ENCODE measurements around the gene KCTD16.

KCTD16 gene

DNA sequence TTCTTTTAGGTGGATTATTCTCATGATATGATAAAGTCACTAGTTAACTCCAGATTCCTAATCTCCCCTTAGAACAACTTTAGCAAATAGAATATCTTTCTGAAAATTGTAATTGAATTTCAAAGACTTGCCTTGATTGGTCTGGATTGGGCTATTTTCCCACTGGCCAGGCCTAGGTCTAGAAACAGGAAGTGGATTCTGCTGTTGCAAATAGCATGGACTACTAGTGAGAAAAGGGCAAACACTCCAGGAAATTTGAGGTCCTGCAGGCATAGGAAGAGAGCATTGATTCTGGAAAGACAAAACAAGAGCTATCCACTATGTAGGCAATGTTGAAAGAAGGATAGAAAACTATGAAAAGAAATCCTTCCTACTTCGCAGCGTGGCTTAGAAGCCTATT, 113.4 kb downstream of the KCTD16 start:
- no peak for DNase-seq (ENCODE audit: low read depth in 2 of 2)
- TF ChIP-seq, protein P1, sequence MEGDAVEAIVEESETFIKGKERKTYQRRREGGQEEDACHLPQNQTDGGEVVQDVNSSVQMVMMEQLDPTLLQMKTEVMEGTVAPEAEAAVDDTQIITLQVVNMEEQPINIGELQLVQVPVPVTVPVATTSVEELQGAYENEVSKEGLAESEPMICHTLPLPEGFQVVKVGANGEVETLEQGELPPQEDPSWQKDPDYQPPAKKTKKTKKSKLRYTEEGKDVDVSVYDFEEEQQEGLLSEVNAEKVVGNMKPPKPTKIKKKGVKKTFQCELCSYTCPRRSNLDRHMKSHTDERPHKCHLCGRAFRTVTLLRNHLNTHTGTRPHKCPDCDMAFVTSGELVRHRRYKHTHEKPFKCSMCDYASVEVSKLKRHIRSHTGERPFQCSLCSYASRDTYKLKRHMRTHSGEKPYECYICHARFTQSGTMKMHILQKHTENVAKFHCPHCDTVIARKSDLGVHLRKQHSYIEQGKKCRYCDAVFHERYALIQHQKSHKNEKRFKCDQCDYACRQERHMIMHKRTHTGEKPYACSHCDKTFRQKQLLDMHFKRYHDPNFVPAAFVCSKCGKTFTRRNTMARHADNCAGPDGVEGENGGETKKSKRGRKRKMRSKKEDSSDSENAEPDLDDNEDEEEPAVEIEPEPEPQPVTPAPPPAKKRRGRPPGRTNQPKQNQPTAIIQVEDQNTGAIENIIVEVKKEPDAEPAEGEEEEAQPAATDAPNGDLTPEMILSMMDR (IDR thresholded peaks at IDR 0.05; ENCODE audit: low read depth, low read length), result no peak
- no peak overlapping the region for H3K4me3 ChIP-seq (replicated peaks in 1 of 2; ENCODE audit: low read depth in 2 of 2, low read length in 2 of 2)

DNA sequence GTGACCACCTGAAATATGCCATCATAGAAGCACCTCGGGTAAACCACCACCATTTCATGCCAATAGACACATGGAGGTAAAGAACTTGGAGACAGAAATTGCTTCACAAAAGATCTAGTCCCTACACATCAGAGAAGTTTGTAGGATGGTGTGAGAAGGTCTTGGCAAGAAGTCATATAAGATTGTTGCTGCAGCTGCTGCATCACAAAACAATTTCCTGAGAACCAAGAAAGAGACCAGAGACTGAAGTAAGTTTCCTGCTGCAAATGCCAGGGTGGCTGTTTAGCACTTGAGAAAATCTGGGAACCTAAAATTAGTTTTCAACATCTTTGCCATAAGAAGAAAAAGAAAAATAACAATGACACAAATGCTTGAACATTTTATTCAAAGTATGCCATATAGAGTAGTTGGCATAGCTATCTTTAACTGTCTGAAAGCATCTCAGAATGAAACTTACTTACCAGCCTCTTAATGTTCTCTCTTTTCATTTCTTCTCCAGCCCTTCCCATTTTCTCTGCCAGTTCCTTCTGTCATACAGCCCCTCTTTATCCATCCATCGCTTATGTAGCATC, 114.3 kb downstream of the KCTD16 start:
- H3K4me3 ChIP-seq (replicated peaks in 1 of 2; ENCODE audit: low read depth in 2 of 2, low read length in 2 of 2), result no peak overlapping the region
- peak in 1 of 2 donors; percentile 12 for DNase-seq (ENCODE audit: low read depth in 2 of 2)
- TF ChIP-seq, protein P1 (IDR thresholded peaks at IDR 0.05; ENCODE audit: low read depth, low read length), result no peak

- DNase-seq (ENCODE audit: low read depth in 2 of 2), result no peak
- H3K4me3 ChIP-seq (replicated peaks in 1 of 2; ENCODE audit: low read depth in 2 of 2, low read length in 2 of 2), result no peak overlapping the region
- TF ChIP-seq, protein P1 (IDR thresholded peaks at IDR 0.05; ENCODE audit: low read depth, low read length), result no peak
Measured at GRCh38 chr5:144289277-144289676, 118.6 kb downstream of the KCTD16 start.

DNA sequence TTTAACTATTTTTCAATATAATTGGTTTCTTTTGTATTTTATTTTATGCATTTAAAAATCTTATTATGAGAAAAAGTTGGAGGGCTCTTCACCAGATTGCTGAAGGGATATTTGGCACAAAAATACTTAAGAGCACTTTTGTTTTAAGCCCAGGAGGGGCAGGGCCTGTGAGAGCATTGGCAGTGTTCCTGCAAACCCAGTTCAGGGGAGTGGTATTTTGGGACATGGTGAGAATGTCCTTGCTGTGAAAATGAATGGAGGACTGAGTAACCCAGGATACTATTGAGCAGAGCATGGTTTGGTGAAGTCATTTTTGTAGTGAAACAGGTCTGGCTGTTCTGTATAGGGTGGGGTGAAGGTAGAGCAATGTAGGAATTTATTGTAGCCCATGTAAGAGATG, 121.4 kb downstream of the KCTD16 start:
- no peak for DNase-seq (ENCODE audit: low read depth in 2 of 2)

GRCh38 chr5:144295284-144295683, 124.6 kb downstream of the KCTD16 start:
- TF ChIP-seq, protein P1 (IDR thresholded peaks at IDR 0.05; ENCODE audit: low read depth, low read length), result no peak
- no peak for DNase-seq (ENCODE audit: low read depth in 2 of 2)
- H3K4me3 ChIP-seq (replicated peaks in 1 of 2; ENCODE audit: low read depth in 2 of 2, low read length in 2 of 2), result no peak overlapping the region

More for the DNA sequence above, 121.4 kb downstream of the KCTD16 start:
- TF ChIP-seq, protein P1 (IDR thresholded peaks at IDR 0.05; ENCODE audit: low read depth, low read length), result no peak
- no peak overlapping the region for H3K4me3 ChIP-seq (replicated peaks in 1 of 2; ENCODE audit: low read depth in 2 of 2, low read length in 2 of 2)

DNA sequence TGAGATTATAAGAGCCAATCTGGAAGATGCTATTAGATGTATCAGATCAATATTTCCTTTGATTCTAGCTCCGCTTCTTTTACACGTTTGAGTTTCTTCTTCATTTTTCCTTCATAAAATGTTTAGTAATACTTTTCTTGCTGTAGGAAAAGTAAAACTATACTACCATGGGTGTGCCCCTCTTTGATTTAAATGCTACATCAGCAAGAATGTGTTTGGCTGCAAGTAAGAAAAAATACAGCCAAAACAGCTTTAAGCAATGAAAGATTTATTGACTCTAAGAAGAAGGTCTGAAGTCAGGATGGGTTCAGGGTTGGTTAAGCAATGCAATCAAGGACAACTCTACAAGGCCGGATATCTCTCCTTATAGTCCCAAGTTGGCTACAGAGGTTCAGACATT, 126.4 kb downstream of the KCTD16 start:
- no peak overlapping the region for H3K4me3 ChIP-seq (replicated peaks in 1 of 2; ENCODE audit: low read depth in 2 of 2, low read length in 2 of 2)
- no peak for DNase-seq (ENCODE audit: low read depth in 2 of 2)
- TF ChIP-seq, protein P1 (IDR thresholded peaks at IDR 0.05; ENCODE audit: low read depth, low read length), result no peak

DNA sequence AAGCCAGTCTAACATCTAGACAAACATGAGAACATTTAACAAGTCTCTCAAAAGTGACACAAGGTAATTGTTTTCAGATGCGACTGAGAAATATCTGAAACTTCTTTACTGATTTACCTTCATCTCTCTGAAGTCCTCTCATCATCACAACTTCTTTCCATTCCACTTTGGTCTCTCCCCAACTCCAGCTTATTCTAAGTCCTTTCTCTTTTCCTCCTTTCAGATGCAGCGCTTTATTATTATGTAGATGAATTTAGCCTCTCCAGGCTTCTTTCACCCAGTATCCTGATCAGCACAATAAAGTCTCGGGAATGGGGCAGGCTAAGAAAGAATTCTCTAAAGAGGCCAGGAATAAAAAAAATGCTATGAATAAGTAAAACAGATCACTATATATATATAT, 128.0 kb downstream of the KCTD16 start:
- DNase-seq (ENCODE audit: low read depth in 2 of 2), result no peak
- TF ChIP-seq, protein P1 (IDR thresholded peaks at IDR 0.05; ENCODE audit: low read depth, low read length), result no peak
- H3K4me3 ChIP-seq (replicated peaks in 1 of 2; ENCODE audit: low read depth in 2 of 2, low read length in 2 of 2), result no peak overlapping the region
